Panc1 (cell line): ENCODE measurements around the gene DGLUCY. TPM values are rescaled to one million over a fixed set of nuclear protein-coding genes. Genes with fewer than 3 reads are reported as not detected.

ENCODE experiments used
- ATAC-seq: fragments of 200-7000 bp; cut with Tn5 transposase; 2 replicates; pipeline ENCODE4 v1.9.1; 2020; ENCODE audit warnings: mild to moderate bottlenecking, moderate library complexity
- BruUV-seq: library from RNA; stranded (reverse); fragments of 400-500 nt; replicated peaks from 2 replicates; lab custom pipeline; 2021; lab: Mats Ljungman, UMichigan
- CTCF ChIA-PET: fragments of 300-600 bp; sonication (Branson Sonifier 250); formaldehyde crosslinking; loops from one replicate; lab custom pipeline; 2022; ENCODE audit warnings: antibody characterized with exemption; lab: Charles Lee
- POLR2A ChIA-PET: fragments of 300-600 bp; sonication (Branson Sonifier 250); formaldehyde crosslinking; loops from one replicate; lab custom pipeline; 2022; ENCODE audit warnings: antibody characterized with exemption; lab: Charles Lee
- DNase-seq: peaks from one replicate; pipeline ENCODE4 v3.0.0-alpha.2; 2010; ENCODE audit warnings: low read depth, low spot score
- H3K27ac ChIP-seq: 2 replicates; pipeline ENCODE4 v1.5.1; 2011; ENCODE audit warnings: mild to moderate bottlenecking, low read length, inconsistent platforms
- H3K27me3 ChIP-seq: fragments of 200-500 bp; sonication (Bioruptor generic); 2 replicates; pipeline ENCODE4 v1.6.0; 2014; ENCODE audit warnings: low read length, inconsistent platforms; ENCODE audit not compliant: control insufficient read depth, insufficient read depth
- H3K36me3 ChIP-seq: fragments of 200-500 bp; sonication (Bioruptor generic); 2 replicates; pipeline ENCODE4 v1.5.1; 2014; ENCODE audit warnings: inconsistent platforms, mild to moderate bottlenecking, low read length, moderate library complexity; ENCODE audit not compliant: control insufficient read depth, insufficient read depth
- H3K4me1 ChIP-seq: 2 replicates; pipeline ENCODE4 v1.5.1; 2011; ENCODE audit warnings: inconsistent platforms, mild to moderate bottlenecking, low read length, moderate library complexity; ENCODE audit not compliant: control insufficient read depth, insufficient read depth
- H3K4me3 ChIP-seq, 2 experiments: 2 replicates each; pipeline ENCODE4 v1.5.1; 2011 to 2012; ENCODE audit warnings: low read depth in 2 of 2, low read length in 2 of 2, mild to moderate bottlenecking in 2 of 2, inconsistent platforms in 1 of 2, moderate library complexity in 1 of 2
- H3K9me3 ChIP-seq: fragments of 200-500 bp; sonication (Bioruptor generic); 2 replicates; pipeline ENCODE4 v1.5.1; 2014; ENCODE audit warnings: low read depth, mild to moderate bottlenecking, inconsistent platforms, low read length, moderate library complexity; ENCODE audit not compliant: control insufficient read depth, insufficient read depth
- POLR2AphosphoS5 ChIP-seq: IDR thresholded peaks from 2 replicates; pipeline ENCODE4 v1.6.1; 2012; ENCODE audit warnings: mild to moderate bottlenecking, low read depth, low read length, moderate library complexity
- SIN3A ChIP-seq: IDR thresholded peaks from 2 replicates; pipeline ENCODE4 v1.6.1; 2012; ENCODE audit warnings: low read depth, mild to moderate bottlenecking, low read length, moderate library complexity, borderline replicate concordance; ENCODE audit not compliant: insufficient read depth
- TCF7L2 ChIP-seq: IDR thresholded peaks from 2 replicates; pipeline ENCODE4 v1.6.1; 2011; ENCODE audit warnings: mild to moderate bottlenecking, low read depth, low read length, inconsistent platforms
- in situ Hi-C: cut with HindIII; loops from 2 replicates; pipeline ENCODE4 v1.10.0; 2016; ENCODE audit warnings: low sequenced_read_pairs, low pct_unique_long_range_greater_than_20kb
- intact Hi-C: fragments of 100-400 bp; cut with micrococcal nuclease; formaldehyde crosslinking; loops from one replicate; pipeline ENCODE4 v1.10.0; 2022; ENCODE audit not compliant: unreplicated experiment
- total RNA-seq: library from RNA; stranded (reverse); gene quantifications from one replicate; pipeline ENCODE4 v1.2.1, GENCODE V29; 2021; ENCODE audit not compliant: unreplicated experiment
- TF ChIP-seq, protein P1 (sequence below), 2 experiments: IDR thresholded peaks; 2 replicates each; pipeline ENCODE4 v1.6.1; 2011 to 2012; ENCODE audit warnings: low read depth in 2 of 2, control low read depth in 1 of 2, low read length in 1 of 2, mild to moderate bottlenecking in 1 of 2, moderate library complexity in 1 of 2; ENCODE audit not compliant: insufficient read depth in 1 of 2
- TF ChIP-seq, protein P2 (sequence below): fragments of 450-650 bp; IDR thresholded peaks from 2 replicates; pipeline ENCODE4 v1.5.1; 2017; ENCODE audit warnings: mild to moderate bottlenecking

Gene DGLUCY
- total RNA-seq, 1 experiment from 2014 or later: 21.3 TPM

DNA sequence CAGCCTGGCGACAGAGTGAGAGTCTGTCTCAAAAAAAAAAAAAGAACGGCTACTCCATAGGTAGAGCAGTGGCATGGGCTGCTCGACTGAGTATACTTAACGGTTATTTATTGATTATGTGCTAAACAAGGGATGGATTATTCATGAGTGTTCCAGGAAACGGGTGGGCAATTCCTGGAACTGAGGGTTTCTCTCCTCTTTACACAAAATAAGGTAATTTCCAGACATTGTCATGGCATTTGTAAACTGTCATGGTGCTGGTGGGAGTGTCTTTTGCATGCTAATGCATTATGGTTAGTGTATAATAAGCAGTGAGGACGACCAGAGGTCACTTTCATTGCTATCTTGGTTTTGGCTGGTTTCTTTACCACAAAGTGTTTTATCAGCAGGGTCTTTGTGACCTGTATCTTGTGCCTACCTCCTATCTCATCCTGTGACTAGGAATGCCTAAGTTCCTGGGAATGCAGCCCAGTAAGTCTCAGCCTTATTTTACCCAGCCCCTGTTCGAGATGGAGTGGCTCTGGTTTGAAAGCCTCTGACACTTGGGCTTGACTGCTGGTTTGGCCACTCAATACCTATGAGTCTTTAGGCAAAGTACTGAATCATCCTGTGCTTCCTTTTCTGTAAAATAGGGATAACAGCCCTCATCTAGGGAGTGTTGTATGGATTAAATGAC is 3.2 kb downstream of the DGLUCY start:
- no peaks in the 10 kb centered on the region for H3K9me3 ChIP-seq
- H3K36me3 ChIP-seq: peaks cover 7% of the 10 kb centered on the region; the same call in 1 of the 2 replicates
- DNase-seq: no peak
- in situ Hi-C loops (no loop called here), intact Hi-C loops (no loop called here)
- H3K4me3 ChIP-seq: no peak overlapping the region
- no peak for ATAC-seq
- BruUV-seq: no TSS peak
- H3K27ac ChIP-seq: no peak overlapping the region
- peaks cover 16% of the 10 kb centered on the region for H3K4me1 ChIP-seq
- CTCF ChIA-PET: no interaction called here
- no peaks in the 10 kb centered on the region for H3K27me3 ChIP-seq
- POLR2A ChIA-PET: no interaction called here
- no peak for TF ChIP-seq TCF7L2
- TF ChIP-seq, protein P1, sequence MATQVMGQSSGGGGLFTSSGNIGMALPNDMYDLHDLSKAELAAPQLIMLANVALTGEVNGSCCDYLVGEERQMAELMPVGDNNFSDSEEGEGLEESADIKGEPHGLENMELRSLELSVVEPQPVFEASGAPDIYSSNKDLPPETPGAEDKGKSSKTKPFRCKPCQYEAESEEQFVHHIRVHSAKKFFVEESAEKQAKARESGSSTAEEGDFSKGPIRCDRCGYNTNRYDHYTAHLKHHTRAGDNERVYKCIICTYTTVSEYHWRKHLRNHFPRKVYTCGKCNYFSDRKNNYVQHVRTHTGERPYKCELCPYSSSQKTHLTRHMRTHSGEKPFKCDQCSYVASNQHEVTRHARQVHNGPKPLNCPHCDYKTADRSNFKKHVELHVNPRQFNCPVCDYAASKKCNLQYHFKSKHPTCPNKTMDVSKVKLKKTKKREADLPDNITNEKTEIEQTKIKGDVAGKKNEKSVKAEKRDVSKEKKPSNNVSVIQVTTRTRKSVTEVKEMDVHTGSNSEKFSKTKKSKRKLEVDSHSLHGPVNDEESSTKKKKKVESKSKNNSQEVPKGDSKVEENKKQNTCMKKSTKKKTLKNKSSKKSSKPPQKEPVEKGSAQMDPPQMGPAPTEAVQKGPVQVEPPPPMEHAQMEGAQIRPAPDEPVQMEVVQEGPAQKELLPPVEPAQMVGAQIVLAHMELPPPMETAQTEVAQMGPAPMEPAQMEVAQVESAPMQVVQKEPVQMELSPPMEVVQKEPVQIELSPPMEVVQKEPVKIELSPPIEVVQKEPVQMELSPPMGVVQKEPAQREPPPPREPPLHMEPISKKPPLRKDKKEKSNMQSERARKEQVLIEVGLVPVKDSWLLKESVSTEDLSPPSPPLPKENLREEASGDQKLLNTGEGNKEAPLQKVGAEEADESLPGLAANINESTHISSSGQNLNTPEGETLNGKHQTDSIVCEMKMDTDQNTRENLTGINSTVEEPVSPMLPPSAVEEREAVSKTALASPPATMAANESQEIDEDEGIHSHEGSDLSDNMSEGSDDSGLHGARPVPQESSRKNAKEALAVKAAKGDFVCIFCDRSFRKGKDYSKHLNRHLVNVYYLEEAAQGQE (IDR thresholded peaks at IDR 0.05; ENCODE audit: insufficient read depth in 1 of 2, low read depth in 2 of 2, low read length in 1 of 2): no peak
- no peak for TF ChIP-seq POLR2AphosphoS5
- TF ChIP-seq, protein P2, sequence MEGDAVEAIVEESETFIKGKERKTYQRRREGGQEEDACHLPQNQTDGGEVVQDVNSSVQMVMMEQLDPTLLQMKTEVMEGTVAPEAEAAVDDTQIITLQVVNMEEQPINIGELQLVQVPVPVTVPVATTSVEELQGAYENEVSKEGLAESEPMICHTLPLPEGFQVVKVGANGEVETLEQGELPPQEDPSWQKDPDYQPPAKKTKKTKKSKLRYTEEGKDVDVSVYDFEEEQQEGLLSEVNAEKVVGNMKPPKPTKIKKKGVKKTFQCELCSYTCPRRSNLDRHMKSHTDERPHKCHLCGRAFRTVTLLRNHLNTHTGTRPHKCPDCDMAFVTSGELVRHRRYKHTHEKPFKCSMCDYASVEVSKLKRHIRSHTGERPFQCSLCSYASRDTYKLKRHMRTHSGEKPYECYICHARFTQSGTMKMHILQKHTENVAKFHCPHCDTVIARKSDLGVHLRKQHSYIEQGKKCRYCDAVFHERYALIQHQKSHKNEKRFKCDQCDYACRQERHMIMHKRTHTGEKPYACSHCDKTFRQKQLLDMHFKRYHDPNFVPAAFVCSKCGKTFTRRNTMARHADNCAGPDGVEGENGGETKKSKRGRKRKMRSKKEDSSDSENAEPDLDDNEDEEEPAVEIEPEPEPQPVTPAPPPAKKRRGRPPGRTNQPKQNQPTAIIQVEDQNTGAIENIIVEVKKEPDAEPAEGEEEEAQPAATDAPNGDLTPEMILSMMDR: no peak
- TF ChIP-seq SIN3A: no peak

DNA sequence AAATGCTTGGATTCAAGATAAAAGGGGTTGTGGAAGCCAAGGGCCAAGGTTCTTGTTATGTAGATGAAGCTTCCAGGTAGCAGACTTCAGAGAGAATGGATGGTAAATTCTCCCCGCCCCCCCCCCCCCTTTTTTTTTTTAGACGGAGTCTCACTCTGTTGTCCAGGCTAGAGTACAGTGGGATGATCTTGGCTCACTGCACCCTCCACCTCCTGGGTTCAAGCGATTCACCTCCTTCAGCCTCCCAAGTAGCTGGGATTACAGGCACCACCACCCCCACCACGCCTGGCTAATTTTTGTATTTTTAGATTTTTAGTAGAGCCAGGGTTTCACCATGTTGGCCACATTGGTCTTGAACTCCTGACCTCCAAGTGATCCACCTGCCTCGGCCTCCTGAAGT is 4.1 kb downstream of the DGLUCY start:
- DNase-seq: no peak
- no peak for ATAC-seq
- ChIA-PET POLR2A (no interaction called here), CTCF (no interaction called here)
- intact Hi-C loops: no loop called here
- in situ Hi-C loops: no loop called here
- Histone ChIP-seq H3K27ac (no peak overlapping the region), H3K9me3 (no peaks in the 10 kb centered on the region), H3K27me3 (no peaks in the 10 kb centered on the region), H3K4me3 (no peak overlapping the region), H3K36me3 (peaks cover 7% of the 10 kb centered on the region; the same call in 1 of the 2 replicates), H3K4me1 (peaks cover 16% of the 10 kb centered on the region)
- BruUV-seq: no TSS peak
- TF ChIP-seq, protein P1 (IDR thresholded peaks at IDR 0.05; ENCODE audit: insufficient read depth in 1 of 2, low read depth in 2 of 2, low read length in 1 of 2): no peak
- TF ChIP-seq TCF7L2 (no peak), POLR2AphosphoS5 (no peak), SIN3A (no peak)
- TF ChIP-seq, protein P2: no peak
